ENCODE results near the gene ZNF766. TPM values are rescaled to one million over a fixed set of nuclear protein-coding genes. Genes with fewer than 3 reads are reported as not detected.

The ZNF766 gene
- total and polyA plus RNA-seq, 2 of the 13 experiments (the other 11 are each of a cell fraction or from before 2014, with no cell fraction given), result 5.2 to 10.3 TPM

- peak; percentile 81; the same call in 1 of the 2 replicates for TF ChIP-seq ZFP91 (CRISPR knock-in tag; IDR thresholded peaks at IDR 0.05; ENCODE audit: borderline replicate concordance)
- peak; percentile 89 for TF ChIP-seq KMT2B (CRISPR knock-in tag; IDR thresholded peaks at IDR 0.05)
- TF ChIP-seq NR2C2 (CRISPR knock-in tag; IDR thresholded peaks at IDR 0.05; ENCODE audit: borderline replicate concordance), result peak; percentile 93
- TF ChIP-seq GPN1 (CRISPR knock-in tag; IDR thresholded peaks at IDR 0.05; ENCODE audit: borderline replicate concordance), result no peak
- TF ChIP-seq GABPA (IDR thresholded peaks at IDR 0.05; ENCODE audit: low read depth, low read length), result peak; percentile 43; the same call in 1 of the 2 replicates
- TF ChIP-seq GABPA (CRISPR knock-in tag; IDR thresholded peaks at IDR 0.05; ENCODE audit: low read depth), result peak; percentile 75
- TF ChIP-seq HNF4A (CRISPR knock-in tag; IDR thresholded peaks at IDR 0.05), result no peak
- peak; percentile 88; the same call in 1 of the 2 replicates for TF ChIP-seq IRX3 (CRISPR knock-in tag; IDR thresholded peaks at IDR 0.05; ENCODE audit: borderline replicate concordance, low read depth)
- 0 out of 2 replicates have a peak, but pooled peaks have one; percentile 30 for TF ChIP-seq ZNF354B (CRISPR knock-in tag; IDR thresholded peaks at IDR 0.05)
- TF ChIP-seq ZNF780A (CRISPR knock-in tag; IDR thresholded peaks at IDR 0.05), result no peak
- TF ChIP-seq ZNF768 (CRISPR knock-in tag; IDR thresholded peaks at IDR 0.05), result peak; percentile 34; the same call in 1 of the 2 replicates
- TF ChIP-seq MTA1 (CRISPR knock-in tag; IDR thresholded peaks at IDR 0.05; ENCODE audit: borderline replicate concordance), result no peak
- no peak for TF ChIP-seq PREB (CRISPR knock-in tag; IDR thresholded peaks at IDR 0.05)
- TF ChIP-seq ZNF143 (CRISPR knock-in tag; IDR thresholded peaks at IDR 0.05), result peak; percentile 14; the same call in 1 of the 2 replicates
- TF ChIP-seq ZSCAN5A (CRISPR knock-in tag; IDR thresholded peaks at IDR 0.05; ENCODE audit: borderline replicate concordance), result 0 out of 2 replicates have a peak, but pooled peaks have one; percentile 45
- peak; percentile 98 for TF ChIP-seq SAP130 (CRISPR knock-in tag; IDR thresholded peaks at IDR 0.05; ENCODE audit: low read depth)
- TF ChIP-seq SMAD1 (CRISPR knock-in tag; IDR thresholded peaks at IDR 0.05; ENCODE audit: borderline replicate concordance, low read depth), result 0 out of 2 replicates have a peak, but pooled peaks have one; percentile 58
- TF ChIP-seq RCOR2 (CRISPR knock-in tag; IDR thresholded peaks at IDR 0.05), result no peak
- TF ChIP-seq, protein P1, sequence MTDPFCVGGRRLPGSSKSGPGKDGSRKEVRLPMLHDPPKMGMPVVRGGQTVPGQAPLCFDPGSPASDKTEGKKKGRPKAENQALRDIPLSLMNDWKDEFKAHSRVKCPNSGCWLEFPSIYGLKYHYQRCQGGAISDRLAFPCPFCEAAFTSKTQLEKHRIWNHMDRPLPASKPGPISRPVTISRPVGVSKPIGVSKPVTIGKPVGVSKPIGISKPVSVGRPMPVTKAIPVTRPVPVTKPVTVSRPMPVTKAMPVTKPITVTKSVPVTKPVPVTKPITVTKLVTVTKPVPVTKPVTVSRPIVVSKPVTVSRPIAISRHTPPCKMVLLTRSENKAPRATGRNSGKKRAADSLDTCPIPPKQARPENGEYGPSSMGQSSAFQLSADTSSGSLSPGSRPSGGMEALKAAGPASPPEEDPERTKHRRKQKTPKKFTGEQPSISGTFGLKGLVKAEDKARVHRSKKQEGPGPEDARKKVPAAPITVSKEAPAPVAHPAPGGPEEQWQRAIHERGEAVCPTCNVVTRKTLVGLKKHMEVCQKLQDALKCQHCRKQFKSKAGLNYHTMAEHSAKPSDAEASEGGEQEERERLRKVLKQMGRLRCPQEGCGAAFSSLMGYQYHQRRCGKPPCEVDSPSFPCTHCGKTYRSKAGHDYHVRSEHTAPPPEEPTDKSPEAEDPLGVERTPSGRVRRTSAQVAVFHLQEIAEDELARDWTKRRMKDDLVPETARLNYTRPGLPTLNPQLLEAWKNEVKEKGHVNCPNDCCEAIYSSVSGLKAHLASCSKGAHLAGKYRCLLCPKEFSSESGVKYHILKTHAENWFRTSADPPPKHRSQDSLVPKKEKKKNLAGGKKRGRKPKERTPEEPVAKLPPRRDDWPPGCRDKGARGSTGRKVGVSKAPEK (CRISPR knock-in tag; IDR thresholded peaks at IDR 0.05; ENCODE audit: borderline replicate concordance), result 0 out of 2 replicates have a peak, but pooled peaks have one; percentile 28
- peak; percentile 62; the same call in 1 of the 2 replicates for TF ChIP-seq ZNF543 (CRISPR knock-in tag; IDR thresholded peaks at IDR 0.05)
- peak; percentile 31 for TF ChIP-seq SKI (IDR thresholded peaks at IDR 0.05; ENCODE audit: partially characterized antibody)
- peak; percentile 57; the same call in 1 of the 2 replicates for TF ChIP-seq SP2 (CRISPR knock-in tag; IDR thresholded peaks at IDR 0.05)
Observed at GRCh38 chr19:52269338-52270261, at the start of gene ZNF766 (continued).
